Measurements from ENCODE around the gene CSDE1. TPM values are rescaled to one million over a fixed set of nuclear protein-coding genes. Genes with fewer than 3 reads are reported as not detected.

CSDE1 gene
- total RNA-seq, 1 experiment from 2014 or later, result 595 TPM

DNA sequence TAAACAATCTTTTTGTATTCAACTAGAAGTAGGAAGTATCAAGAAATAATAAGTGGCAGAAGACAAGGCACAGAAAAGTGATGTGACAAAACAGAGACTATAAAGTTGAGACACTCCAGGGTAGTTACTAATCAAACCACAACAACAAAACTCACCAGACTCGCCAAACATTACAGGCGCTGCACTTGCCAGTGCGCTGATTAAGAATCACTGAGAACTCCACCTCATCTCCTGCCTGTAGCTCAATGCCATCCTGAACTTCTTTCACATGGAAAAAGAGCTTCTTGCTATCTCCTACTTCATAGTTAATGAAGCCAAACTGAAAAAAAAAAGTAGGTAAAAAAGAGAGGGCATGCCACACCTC is 38.4 kb downstream of the CSDE1 start:
- ChIA-PET POLR2A (no interaction called here), CTCF (no interaction called here)
- no peak overlapping the region for H3K4me3 Mint-ChIP-seq
- no peak for DNase-seq (ENCODE audit: low spot score)
- H3K27me3 Mint-ChIP-seq (ENCODE audit: low read depth), result no peaks in the 10 kb centered on the region
- H3K9me3 Mint-ChIP-seq, result no peaks in the 10 kb centered on the region
- TF ChIP-seq, protein P1, sequence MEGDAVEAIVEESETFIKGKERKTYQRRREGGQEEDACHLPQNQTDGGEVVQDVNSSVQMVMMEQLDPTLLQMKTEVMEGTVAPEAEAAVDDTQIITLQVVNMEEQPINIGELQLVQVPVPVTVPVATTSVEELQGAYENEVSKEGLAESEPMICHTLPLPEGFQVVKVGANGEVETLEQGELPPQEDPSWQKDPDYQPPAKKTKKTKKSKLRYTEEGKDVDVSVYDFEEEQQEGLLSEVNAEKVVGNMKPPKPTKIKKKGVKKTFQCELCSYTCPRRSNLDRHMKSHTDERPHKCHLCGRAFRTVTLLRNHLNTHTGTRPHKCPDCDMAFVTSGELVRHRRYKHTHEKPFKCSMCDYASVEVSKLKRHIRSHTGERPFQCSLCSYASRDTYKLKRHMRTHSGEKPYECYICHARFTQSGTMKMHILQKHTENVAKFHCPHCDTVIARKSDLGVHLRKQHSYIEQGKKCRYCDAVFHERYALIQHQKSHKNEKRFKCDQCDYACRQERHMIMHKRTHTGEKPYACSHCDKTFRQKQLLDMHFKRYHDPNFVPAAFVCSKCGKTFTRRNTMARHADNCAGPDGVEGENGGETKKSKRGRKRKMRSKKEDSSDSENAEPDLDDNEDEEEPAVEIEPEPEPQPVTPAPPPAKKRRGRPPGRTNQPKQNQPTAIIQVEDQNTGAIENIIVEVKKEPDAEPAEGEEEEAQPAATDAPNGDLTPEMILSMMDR (IDR thresholded peaks at IDR 0.05), result no peak
- TF ChIP-seq, protein P2, sequence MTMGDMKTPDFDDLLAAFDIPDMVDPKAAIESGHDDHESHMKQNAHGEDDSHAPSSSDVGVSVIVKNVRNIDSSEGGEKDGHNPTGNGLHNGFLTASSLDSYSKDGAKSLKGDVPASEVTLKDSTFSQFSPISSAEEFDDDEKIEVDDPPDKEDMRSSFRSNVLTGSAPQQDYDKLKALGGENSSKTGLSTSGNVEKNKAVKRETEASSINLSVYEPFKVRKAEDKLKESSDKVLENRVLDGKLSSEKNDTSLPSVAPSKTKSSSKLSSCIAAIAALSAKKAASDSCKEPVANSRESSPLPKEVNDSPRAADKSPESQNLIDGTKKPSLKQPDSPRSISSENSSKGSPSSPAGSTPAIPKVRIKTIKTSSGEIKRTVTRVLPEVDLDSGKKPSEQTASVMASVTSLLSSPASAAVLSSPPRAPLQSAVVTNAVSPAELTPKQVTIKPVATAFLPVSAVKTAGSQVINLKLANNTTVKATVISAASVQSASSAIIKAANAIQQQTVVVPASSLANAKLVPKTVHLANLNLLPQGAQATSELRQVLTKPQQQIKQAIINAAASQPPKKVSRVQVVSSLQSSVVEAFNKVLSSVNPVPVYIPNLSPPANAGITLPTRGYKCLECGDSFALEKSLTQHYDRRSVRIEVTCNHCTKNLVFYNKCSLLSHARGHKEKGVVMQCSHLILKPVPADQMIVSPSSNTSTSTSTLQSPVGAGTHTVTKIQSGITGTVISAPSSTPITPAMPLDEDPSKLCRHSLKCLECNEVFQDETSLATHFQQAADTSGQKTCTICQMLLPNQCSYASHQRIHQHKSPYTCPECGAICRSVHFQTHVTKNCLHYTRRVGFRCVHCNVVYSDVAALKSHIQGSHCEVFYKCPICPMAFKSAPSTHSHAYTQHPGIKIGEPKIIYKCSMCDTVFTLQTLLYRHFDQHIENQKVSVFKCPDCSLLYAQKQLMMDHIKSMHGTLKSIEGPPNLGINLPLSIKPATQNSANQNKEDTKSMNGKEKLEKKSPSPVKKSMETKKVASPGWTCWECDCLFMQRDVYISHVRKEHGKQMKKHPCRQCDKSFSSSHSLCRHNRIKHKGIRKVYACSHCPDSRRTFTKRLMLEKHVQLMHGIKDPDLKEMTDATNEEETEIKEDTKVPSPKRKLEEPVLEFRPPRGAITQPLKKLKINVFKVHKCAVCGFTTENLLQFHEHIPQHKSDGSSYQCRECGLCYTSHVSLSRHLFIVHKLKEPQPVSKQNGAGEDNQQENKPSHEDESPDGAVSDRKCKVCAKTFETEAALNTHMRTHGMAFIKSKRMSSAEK (CRISPR knock-in tag; IDR thresholded peaks at IDR 0.05; ENCODE audit: borderline replicate concordance), result no peak
- TF ChIP-seq NFYB (CRISPR knock-in tag; conservative IDR thresholded peaks at IDR 0.05; ENCODE audit: low read depth) (no peak), JAZF1 (CRISPR knock-in tag; IDR thresholded peaks at IDR 0.05) (no peak), NFATC4 (CRISPR knock-in tag; IDR thresholded peaks at IDR 0.05) (no peak), CREB1 (CRISPR knock-in tag; IDR thresholded peaks at IDR 0.05) (no peak), TEAD4 (CRISPR knock-in tag; IDR thresholded peaks at IDR 0.05) (no peak)
- TF ChIP-seq, protein P3, sequence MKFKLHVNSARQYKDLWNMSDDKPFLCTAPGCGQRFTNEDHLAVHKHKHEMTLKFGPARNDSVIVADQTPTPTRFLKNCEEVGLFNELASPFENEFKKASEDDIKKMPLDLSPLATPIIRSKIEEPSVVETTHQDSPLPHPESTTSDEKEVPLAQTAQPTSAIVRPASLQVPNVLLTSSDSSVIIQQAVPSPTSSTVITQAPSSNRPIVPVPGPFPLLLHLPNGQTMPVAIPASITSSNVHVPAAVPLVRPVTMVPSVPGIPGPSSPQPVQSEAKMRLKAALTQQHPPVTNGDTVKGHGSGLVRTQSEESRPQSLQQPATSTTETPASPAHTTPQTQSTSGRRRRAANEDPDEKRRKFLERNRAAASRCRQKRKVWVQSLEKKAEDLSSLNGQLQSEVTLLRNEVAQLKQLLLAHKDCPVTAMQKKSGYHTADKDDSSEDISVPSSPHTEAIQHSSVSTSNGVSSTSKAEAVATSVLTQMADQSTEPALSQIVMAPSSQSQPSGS (CRISPR knock-in tag; IDR thresholded peaks at IDR 0.05; ENCODE audit: borderline replicate concordance, low read depth), result no peak
- TF ChIP-seq, protein P4, sequence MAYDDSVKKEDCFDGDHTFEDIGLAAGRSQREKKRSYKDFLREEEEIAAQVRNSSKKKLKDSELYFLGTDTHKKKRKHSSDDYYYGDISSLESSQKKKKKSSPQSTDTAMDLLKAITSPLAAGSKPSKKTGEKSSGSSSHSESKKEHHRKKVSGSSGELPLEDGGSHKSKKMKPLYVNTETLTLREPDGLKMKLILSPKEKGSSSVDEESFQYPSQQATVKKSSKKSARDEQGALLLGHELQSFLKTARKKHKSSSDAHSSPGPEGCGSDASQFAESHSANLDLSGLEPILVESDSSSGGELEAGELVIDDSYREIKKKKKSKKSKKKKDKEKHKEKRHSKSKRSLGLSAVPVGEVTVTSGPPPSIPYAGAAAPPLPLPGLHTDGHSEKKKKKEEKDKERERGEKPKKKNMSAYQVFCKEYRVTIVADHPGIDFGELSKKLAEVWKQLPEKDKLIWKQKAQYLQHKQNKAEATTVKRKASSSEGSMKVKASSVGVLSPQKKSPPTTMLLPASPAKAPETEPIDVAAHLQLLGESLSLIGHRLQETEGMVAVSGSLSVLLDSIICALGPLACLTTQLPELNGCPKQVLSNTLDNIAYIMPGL (CRISPR knock-in tag; IDR thresholded peaks at IDR 0.05), result no peak
- TF ChIP-seq, protein P5, sequence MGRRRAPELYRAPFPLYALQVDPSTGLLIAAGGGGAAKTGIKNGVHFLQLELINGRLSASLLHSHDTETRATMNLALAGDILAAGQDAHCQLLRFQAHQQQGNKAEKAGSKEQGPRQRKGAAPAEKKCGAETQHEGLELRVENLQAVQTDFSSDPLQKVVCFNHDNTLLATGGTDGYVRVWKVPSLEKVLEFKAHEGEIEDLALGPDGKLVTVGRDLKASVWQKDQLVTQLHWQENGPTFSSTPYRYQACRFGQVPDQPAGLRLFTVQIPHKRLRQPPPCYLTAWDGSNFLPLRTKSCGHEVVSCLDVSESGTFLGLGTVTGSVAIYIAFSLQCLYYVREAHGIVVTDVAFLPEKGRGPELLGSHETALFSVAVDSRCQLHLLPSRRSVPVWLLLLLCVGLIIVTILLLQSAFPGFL (CRISPR knock-in tag; IDR thresholded peaks at IDR 0.05; ENCODE audit: borderline replicate concordance), result no peak
- no peak for ATAC-seq
- H3K4me1 Mint-ChIP-seq, result peaks cover 9% of the 10 kb centered on the region
- no peak overlapping the region for H3K27ac Mint-ChIP-seq
- peaks cover 56% of the 10 kb centered on the region for H3K36me3 Mint-ChIP-seq

DNA sequence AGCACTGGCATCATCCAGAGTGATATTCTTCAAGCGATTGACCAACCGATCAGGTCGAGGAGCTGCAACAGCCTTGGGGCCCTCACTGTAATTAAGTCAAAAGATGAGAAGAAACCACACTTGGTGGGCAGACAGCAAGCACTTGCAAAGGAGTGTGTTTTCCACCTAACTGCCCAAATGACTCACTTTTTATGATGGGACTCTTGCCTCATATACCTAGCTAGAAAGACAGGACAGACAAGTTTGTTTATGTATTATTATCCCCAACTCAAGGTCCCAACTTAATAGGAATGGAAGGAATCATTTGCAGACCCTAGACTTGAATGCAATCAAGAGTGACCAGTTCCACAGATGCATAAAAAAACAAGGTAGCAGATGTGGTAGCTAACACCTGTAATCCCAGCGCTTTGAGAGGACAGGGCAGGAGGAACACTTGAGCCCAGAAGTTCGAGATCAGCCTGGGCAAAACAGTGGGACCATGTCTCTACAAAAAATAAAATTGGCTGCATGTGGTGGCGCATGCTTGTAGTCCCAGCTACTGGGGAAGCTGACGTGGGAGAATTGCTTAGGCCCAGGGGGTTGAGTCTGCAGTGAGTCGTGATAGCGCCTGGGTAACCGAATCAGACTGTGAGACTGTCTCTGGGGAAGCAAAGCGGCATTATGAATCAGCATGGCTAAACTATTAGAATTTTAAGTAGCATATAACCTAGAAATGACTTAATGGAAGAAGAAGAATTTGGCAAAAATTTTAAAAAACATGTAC is 38.9 kb downstream of the CSDE1 start:
- no peaks in the 10 kb centered on the region for H3K9me3 Mint-ChIP-seq
- TF ChIP-seq, protein P6, sequence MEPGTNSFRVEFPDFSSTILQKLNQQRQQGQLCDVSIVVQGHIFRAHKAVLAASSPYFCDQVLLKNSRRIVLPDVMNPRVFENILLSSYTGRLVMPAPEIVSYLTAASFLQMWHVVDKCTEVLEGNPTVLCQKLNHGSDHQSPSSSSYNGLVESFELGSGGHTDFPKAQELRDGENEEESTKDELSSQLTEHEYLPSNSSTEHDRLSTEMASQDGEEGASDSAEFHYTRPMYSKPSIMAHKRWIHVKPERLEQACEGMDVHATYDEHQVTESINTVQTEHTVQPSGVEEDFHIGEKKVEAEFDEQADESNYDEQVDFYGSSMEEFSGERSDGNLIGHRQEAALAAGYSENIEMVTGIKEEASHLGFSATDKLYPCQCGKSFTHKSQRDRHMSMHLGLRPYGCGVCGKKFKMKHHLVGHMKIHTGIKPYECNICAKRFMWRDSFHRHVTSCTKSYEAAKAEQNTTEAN (CRISPR knock-in tag; IDR thresholded peaks at IDR 0.05), result no peak
- TF ChIP-seq, protein P7, sequence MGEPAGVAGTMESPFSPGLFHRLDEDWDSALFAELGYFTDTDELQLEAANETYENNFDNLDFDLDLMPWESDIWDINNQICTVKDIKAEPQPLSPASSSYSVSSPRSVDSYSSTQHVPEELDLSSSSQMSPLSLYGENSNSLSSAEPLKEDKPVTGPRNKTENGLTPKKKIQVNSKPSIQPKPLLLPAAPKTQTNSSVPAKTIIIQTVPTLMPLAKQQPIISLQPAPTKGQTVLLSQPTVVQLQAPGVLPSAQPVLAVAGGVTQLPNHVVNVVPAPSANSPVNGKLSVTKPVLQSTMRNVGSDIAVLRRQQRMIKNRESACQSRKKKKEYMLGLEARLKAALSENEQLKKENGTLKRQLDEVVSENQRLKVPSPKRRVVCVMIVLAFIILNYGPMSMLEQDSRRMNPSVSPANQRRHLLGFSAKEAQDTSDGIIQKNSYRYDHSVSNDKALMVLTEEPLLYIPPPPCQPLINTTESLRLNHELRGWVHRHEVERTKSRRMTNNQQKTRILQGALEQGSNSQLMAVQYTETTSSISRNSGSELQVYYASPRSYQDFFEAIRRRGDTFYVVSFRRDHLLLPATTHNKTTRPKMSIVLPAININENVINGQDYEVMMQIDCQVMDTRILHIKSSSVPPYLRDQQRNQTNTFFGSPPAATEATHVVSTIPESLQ (CRISPR knock-in tag; IDR thresholded peaks at IDR 0.05), result no peak
- no peak for TF ChIP-seq FOXJ3 (CRISPR knock-in tag; IDR thresholded peaks at IDR 0.05; ENCODE audit: borderline replicate concordance)
- no peak for TF ChIP-seq NR2C2 (CRISPR knock-in tag; IDR thresholded peaks at IDR 0.05)
- TF ChIP-seq NFYB (CRISPR knock-in tag; conservative IDR thresholded peaks at IDR 0.05; ENCODE audit: low read depth), result no peak
- TF ChIP-seq ESRRA (CRISPR knock-in tag; IDR thresholded peaks at IDR 0.05; ENCODE audit: borderline replicate concordance), result no peak
- no peak for TF ChIP-seq NR3C1 (CRISPR knock-in tag; conservative IDR thresholded peaks at IDR 0.05; ENCODE audit: low read depth)
- TF ChIP-seq MYBL2 (CRISPR knock-in tag; IDR thresholded peaks at IDR 0.05), result no peak
- no peak for TF ChIP-seq ZNF317 (CRISPR knock-in tag; IDR thresholded peaks at IDR 0.05; ENCODE audit: borderline replicate concordance, low read depth)

More for the DNA sequence above, 38.9 kb downstream of the CSDE1 start:
- Mint-ChIP-seq H3K27me3 (ENCODE audit: low read depth) (no peaks in the 10 kb centered on the region), H3K4me3 (no peak overlapping the region), H3K4me1 (peaks cover 9% of the 10 kb centered on the region), H3K36me3 (peaks cover 51% of the 10 kb centered on the region), H3K27ac (peak overlapping the region; percentile 49; the same call in 1 of the 2 replicates)
- ChIA-PET POLR2A (no interaction called here), CTCF (no interaction called here)
- ATAC-seq (no peak), DNase-seq (ENCODE audit: low spot score) (no peak)

Measured in WTC11 (cell line).